Measurements from ENCODE around the gene RNF31. TPM values are rescaled to one million over a fixed set of nuclear protein-coding genes. Genes with fewer than 3 reads are reported as not detected.
A peak's percentile ranks its signal among the peaks of the same experiment; 100 is the strongest.

Gene RNF31
- total and polyA plus RNA-seq, 2 of the 13 experiments (the other 11 are each of a cell fraction or from before 2014, with no cell fraction given): 48.2 to 86.8 TPM

DNA sequence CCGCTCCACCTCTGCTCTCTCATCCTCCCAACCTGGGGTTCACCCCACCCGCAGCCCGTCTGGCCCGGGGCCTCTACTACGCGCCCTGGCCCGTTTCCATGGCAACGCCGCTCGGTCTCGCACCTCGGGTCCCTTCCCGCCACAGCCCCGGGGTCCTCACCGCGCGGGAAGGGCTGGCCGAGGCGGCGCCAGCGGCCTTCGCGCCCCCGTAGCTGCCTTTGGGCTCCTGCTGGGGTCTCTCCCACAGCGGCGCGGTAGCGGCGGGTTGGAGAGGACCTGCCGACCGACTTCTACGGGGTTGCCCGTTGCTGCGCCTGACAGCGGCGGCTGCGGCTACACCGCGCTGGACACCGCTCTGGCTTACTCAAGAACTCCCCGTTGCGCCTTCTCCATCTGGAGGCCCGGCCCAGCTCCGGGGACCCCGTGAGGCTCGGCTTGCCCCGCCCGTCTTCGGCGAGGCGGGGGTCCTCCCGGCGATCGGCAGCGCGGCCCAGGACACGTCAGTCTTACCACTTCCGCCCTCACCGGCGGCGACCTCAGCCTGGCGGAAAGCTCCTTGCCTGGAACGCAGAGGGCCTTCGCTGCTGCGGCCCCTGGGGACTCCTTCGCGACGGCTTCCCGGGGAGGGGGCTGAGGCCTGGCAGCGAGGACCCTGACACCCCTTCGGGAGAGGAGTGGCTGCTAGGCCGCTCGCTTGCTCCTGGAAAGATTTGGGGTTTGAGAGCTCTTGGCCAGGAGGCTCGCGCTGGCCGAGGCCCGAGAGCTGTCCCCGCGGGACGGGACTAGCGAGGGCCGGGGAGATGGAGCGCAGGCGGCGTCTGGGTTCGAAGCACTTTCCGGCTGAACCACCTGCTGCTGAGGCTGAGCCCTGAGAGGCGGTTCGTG lies 48.1 kb downstream of the RNF31 start, which contains the start of gene TM9SF1 (continued):
- peak; percentile 100 for TF ChIP-seq ZNF136 (CRISPR knock-in tag; IDR thresholded peaks at IDR 0.05; ENCODE audit: low read depth)
- peak; percentile 43 for TF ChIP-seq TP53 (CRISPR knock-in tag; conservative IDR thresholded peaks at IDR 0.05)
- peak; percentile 100 for TF ChIP-seq RBFOX2 (IDR thresholded peaks at IDR 0.05; ENCODE audit: low read depth, low read length)
- peak; percentile 97 for TF ChIP-seq ZNF550 (CRISPR knock-in tag; IDR thresholded peaks at IDR 0.05; ENCODE audit: borderline replicate concordance)
- peak; percentile 99 for TF ChIP-seq ZNF230 (CRISPR knock-in tag; IDR thresholded peaks at IDR 0.05)
- no peak for TF ChIP-seq HNRNPH1 (optimal IDR thresholded peaks at IDR 0.05; ENCODE audit: low read depth, low read length)
- TF ChIP-seq, protein P1, sequence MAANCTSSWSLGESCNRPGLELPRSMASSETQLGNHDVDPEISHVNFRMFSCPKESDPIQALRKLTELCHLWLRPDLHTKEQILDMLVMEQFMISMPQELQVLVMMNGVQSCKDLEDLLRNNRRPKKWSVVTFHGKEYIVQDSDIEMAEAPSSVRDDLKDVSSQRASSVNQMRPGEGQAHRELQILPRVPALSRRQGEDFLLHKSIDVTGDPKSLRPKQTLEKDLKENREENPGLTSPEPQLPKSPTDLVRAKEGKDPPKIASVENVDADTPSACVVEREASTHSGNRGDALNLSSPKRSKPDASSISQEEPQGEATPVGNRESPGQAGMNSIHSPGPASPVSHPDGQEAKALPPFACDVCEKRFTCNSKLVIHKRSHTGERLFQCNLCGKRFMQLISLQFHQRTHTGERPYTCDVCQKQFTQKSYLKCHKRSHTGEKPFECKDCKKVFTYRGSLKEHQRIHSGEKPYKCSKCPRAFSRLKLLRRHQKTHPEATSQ (CRISPR knock-in tag; IDR thresholded peaks at IDR 0.05; ENCODE audit: borderline replicate concordance): peak; percentile 95; the same call in 1 of the 2 replicates
- TF ChIP-seq ZNF326 (CRISPR knock-in tag; IDR thresholded peaks at IDR 0.05; ENCODE audit: borderline replicate concordance): peak; percentile 87
- TF ChIP-seq, protein P2, sequence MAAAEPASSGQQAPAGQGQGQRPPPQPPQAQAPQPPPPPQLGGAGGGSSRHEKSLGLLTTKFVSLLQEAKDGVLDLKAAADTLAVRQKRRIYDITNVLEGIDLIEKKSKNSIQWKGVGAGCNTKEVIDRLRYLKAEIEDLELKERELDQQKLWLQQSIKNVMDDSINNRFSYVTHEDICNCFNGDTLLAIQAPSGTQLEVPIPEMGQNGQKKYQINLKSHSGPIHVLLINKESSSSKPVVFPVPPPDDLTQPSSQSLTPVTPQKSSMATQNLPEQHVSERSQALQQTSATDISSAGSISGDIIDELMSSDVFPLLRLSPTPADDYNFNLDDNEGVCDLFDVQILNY (CRISPR knock-in tag; conservative IDR thresholded peaks at IDR 0.05): peak; percentile 93
- TF ChIP-seq ZSCAN20 (CRISPR knock-in tag; IDR thresholded peaks at IDR 0.05; ENCODE audit: borderline replicate concordance): peak; percentile 98
- peak; percentile 60 for TF ChIP-seq NFYC (CRISPR knock-in tag; IDR thresholded peaks at IDR 0.05)
- peak; percentile 98 for TF ChIP-seq ZNF354B (CRISPR knock-in tag; IDR thresholded peaks at IDR 0.05)
- TF ChIP-seq CREM (IDR thresholded peaks at IDR 0.05): peak; percentile 96
- no peak for TF ChIP-seq CREM (CRISPR knock-in tag; IDR thresholded peaks at IDR 0.05)
- peak; percentile 99 for TF ChIP-seq CBFB (CRISPR knock-in tag; IDR thresholded peaks at IDR 0.05)
- peak; percentile 99 for TF ChIP-seq ZNF709 (CRISPR knock-in tag; IDR thresholded peaks at IDR 0.05)
- peak; percentile 99 for TF ChIP-seq ZNF567 (CRISPR knock-in tag; IDR thresholded peaks at IDR 0.05; ENCODE audit: borderline replicate concordance)
- no peak for TF ChIP-seq ZNF75D (CRISPR knock-in tag; IDR thresholded peaks at IDR 0.05; ENCODE audit: borderline replicate concordance)
- TF ChIP-seq, protein P3, sequence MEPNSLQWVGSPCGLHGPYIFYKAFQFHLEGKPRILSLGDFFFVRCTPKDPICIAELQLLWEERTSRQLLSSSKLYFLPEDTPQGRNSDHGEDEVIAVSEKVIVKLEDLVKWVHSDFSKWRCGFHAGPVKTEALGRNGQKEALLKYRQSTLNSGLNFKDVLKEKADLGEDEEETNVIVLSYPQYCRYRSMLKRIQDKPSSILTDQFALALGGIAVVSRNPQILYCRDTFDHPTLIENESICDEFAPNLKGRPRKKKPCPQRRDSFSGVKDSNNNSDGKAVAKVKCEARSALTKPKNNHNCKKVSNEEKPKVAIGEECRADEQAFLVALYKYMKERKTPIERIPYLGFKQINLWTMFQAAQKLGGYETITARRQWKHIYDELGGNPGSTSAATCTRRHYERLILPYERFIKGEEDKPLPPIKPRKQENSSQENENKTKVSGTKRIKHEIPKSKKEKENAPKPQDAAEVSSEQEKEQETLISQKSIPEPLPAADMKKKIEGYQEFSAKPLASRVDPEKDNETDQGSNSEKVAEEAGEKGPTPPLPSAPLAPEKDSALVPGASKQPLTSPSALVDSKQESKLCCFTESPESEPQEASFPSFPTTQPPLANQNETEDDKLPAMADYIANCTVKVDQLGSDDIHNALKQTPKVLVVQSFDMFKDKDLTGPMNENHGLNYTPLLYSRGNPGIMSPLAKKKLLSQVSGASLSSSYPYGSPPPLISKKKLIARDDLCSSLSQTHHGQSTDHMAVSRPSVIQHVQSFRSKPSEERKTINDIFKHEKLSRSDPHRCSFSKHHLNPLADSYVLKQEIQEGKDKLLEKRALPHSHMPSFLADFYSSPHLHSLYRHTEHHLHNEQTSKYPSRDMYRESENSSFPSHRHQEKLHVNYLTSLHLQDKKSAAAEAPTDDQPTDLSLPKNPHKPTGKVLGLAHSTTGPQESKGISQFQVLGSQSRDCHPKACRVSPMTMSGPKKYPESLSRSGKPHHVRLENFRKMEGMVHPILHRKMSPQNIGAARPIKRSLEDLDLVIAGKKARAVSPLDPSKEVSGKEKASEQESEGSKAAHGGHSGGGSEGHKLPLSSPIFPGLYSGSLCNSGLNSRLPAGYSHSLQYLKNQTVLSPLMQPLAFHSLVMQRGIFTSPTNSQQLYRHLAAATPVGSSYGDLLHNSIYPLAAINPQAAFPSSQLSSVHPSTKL (CRISPR knock-in tag; IDR thresholded peaks at IDR 0.05): peak; percentile 75
- TF ChIP-seq IRF2 (CRISPR knock-in tag; IDR thresholded peaks at IDR 0.05): peak; percentile 99
- TF ChIP-seq, protein P4, sequence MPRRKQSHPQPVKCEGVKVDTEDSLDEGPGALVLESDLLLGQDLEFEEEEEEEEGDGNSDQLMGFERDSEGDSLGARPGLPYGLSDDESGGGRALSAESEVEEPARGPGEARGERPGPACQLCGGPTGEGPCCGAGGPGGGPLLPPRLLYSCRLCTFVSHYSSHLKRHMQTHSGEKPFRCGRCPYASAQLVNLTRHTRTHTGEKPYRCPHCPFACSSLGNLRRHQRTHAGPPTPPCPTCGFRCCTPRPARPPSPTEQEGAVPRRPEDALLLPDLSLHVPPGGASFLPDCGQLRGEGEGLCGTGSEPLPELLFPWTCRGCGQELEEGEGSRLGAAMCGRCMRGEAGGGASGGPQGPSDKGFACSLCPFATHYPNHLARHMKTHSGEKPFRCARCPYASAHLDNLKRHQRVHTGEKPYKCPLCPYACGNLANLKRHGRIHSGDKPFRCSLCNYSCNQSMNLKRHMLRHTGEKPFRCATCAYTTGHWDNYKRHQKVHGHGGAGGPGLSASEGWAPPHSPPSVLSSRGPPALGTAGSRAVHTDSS (CRISPR knock-in tag; conservative IDR thresholded peaks at IDR 0.05): peak; percentile 20; the same call in 1 of the 2 replicates
- TF ChIP-seq PAF1 (CRISPR knock-in tag; IDR thresholded peaks at IDR 0.05): no peak; the same call in 1 of the 2 replicates

Data from HepG2 (cell line).